Pancreas (tissue), 10 donors: ENCODE measurements around the gene KREMEN1. TPM values are rescaled to one million over a fixed set of nuclear protein-coding genes. Genes with fewer than 3 reads are reported as not detected.

Experiments used
- ATAC-seq, 4 donors: fragments of 200-7000 bp; cut with Tn5 transposase; one replicate each; pipeline versions ENCODE4 v1.8.0 to v1.9.1; 2020; ENCODE audit warnings: mild to moderate bottlenecking in 4 of 4, moderate library complexity in 4 of 4
- DNase-seq, 6 donors: peaks; one replicate each; pipeline ENCODE4 v3.0.0-alpha.2; 2020
- FAIRE-seq: peaks from 2 replicates; lab custom pipeline; 2012; peaks lifted over from hg19 to GRCh38; lab: Jason Lieb, UNC
- H3K27ac ChIP-seq, 4 donors: fragments of 200-600 bp; sonication (generic); 1 replicate in 3 of 4; 2 replicates in 1 of 4; pipeline versions ENCODE4 v1.5.0 to v1.8.0; 2020
- H3K27me3 ChIP-seq, 4 donors: fragments of 200-600 bp; one replicate each; pipeline ENCODE4 v1.8.0; 2021
- H3K36me3 ChIP-seq, 3 donors: fragments of 200-600 bp; sonication (generic) in 1 of 3; one replicate each; pipeline versions ENCODE4 v1.5.0 to v1.8.0; 2020 to 2021
- H3K4me1 ChIP-seq, 3 donors: fragments of 200-600 bp; one replicate each; pipeline ENCODE4 v1.8.0; 2021
- H3K4me3 ChIP-seq, 4 donors: fragments of 200-600 bp; sonication (generic) in 2 of 4; one replicate each; pipeline versions ENCODE4 v1.5.0 to v1.8.0; 2020 to 2021
- H3K9me3 ChIP-seq, 4 donors: fragments of 200-600 bp; one replicate each; pipeline ENCODE4 v1.8.0; 2021
- WGBS, 2 donors: extraction: QIAGEN DNeasy Blood & Tissue Kit; methylation state at CpG; one replicate each; pipeline ENCODE4 v1.1.7; 2013; 5-methylcytosine and 5-hydroxymethylcytosine counted together
- intact Hi-C, 3 donors: fragments of 100-400 bp; cut with DNase I; formaldehyde crosslinking; loops; one replicate each; pipeline versions ENCODE4 v1.11.1 to v1.14.2; 2022
- polyA plus RNA-seq, 2 donors: library from polyadenylated mRNA; stranded (reverse); fragments of 200-250 nt; gene quantifications; one replicate each; pipeline ENCODE4 v1.2.3, GENCODE V29; 2013
- total RNA-seq, 6 donors: library from RNA; stranded (reverse); fragmentation: NEBNext Ultra II Directional in 4 of 6; extraction: Animal tissue kit (Norgen Biotek cat#: 25700) in 4 of 6; gene quantifications; one replicate each; pipeline versions ENCODE4 v1.2.1 to v1.2.4, GENCODE V29; 2021 to 2023
- TF ChIP-seq, protein P1 (sequence below), 4 donors: fragments of 200-600 bp; sonication (generic) in 3 of 4; IDR thresholded peaks; one replicate each; pipeline versions ENCODE4 v1.5.0 to v1.8.0; 2021; ENCODE audit warnings: antibody characterized with exemption in 4 of 4
- donor health status: healthy with polysubstance abuse.
- donor health status: DM: no; HTN: no; CAD: no; lungs with moderate emphysema.
- donor health status: DM: no; HTN: no; CAD: no.
- donor health status: control.
- donor health status: control.
- donor health status: Bipolar disorder and iron deficiency.
- donor health status: DM: yes; HTN: yes; CAD: no.
- donor health status: DM: no; HTN: no; CAD: no.
- donor health status: DM: no; HTN: no; CAD: no.
- donor health status: DM: yes; HTN: yes; CAD: no.

The KREMEN1 gene
- total and polyA plus RNA-seq, 8 donors = 3.3 to 8.7 (median 4.5) TPM

DNA sequence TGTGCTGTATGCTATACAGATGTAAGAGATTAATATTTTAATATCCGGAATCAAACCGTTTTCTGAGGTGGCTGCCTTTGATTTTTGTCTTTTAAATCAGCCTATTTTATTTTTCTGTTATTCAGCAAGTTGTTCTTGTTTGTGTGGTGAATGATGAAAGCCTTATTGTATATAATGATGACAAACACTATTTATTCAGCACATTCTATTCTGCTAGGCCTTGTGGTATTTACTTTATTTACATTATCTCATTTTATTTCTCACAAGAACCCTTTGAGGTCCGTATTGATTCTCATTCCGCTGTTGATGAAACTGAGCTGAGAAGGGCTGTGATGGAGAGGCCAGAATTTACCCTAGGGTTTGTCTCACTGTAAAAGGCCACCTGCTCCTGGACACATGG, 40.5 kb downstream of the KREMEN1 start:
- DNase-seq = no peak
- no peaks in the 10 kb centered on the region for H3K9me3 ChIP-seq
- FAIRE-seq = no peak
- no peaks in the 10 kb centered on the region for H3K27me3 ChIP-seq
- H3K27ac ChIP-seq = no peak overlapping the region
- WGBS, 2 donors = 77 to 88% methylated on average over 4 of the region's 4 CpGs
- no peak for ATAC-seq
- TF ChIP-seq, protein P1, sequence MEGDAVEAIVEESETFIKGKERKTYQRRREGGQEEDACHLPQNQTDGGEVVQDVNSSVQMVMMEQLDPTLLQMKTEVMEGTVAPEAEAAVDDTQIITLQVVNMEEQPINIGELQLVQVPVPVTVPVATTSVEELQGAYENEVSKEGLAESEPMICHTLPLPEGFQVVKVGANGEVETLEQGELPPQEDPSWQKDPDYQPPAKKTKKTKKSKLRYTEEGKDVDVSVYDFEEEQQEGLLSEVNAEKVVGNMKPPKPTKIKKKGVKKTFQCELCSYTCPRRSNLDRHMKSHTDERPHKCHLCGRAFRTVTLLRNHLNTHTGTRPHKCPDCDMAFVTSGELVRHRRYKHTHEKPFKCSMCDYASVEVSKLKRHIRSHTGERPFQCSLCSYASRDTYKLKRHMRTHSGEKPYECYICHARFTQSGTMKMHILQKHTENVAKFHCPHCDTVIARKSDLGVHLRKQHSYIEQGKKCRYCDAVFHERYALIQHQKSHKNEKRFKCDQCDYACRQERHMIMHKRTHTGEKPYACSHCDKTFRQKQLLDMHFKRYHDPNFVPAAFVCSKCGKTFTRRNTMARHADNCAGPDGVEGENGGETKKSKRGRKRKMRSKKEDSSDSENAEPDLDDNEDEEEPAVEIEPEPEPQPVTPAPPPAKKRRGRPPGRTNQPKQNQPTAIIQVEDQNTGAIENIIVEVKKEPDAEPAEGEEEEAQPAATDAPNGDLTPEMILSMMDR (IDR thresholded peaks at IDR 0.05) = no peak
- H3K36me3 ChIP-seq = no peaks in the 10 kb centered on the region
- no peaks in the 10 kb centered on the region for H3K4me1 ChIP-seq
- intact Hi-C loops = no loop called here
- no peak overlapping the region for H3K4me3 ChIP-seq

DNA sequence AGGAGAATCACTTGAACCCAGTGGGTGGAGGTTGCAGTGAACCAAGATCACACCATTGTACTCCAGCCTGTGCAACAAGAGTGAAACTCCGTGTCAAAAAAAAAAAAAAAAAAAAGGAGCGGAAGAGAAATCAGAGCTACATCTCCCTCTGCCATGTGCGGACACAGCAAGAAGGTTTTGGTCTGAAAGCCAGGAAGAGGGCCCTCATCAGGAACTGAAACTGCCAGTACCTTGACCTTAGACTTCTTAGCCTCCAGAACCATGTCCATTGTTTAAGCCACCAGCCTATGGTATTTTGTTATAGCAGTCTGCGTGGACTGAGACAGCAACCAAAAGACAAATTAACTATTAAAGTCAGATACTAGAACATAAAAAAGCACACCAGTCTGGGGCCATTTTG, 41.6 kb downstream of the KREMEN1 start:
- no peak for DNase-seq
- no peak for ATAC-seq
- no peaks in the 10 kb centered on the region for H3K27me3 ChIP-seq

DNA sequence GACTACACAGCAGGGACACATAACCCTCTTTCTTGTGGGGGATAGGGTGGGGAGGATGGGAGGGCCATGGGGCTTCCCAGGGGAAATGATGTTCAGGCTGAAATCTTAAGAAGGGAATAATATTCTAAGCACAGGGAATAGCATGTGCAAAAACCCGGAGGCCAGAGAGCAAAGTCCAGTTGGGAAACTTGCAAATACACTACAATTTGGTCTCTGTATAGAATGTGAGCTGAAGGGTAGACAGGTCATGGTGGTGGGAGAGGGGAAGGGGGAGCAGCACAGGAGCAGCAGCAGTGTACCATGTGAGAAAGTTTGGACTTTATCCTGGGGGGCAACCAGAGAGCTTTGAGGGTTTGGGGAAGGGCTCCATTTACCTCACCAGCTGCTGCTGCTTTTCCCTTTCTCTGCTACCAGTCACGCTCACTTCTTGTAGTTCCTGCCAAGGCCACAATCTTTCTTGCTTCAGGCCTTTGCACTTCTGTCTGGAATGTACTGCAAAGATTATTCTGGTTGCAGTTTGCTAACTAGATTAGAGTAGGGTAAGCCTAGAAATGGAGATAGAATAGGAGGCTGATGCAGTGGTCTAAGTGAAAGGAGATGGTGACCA, 43.0 kb downstream of the KREMEN1 start:
- WGBS, 2 donors = 42 to 46% methylated on average over 2 of the region's 2 CpGs
- intact Hi-C loops = no loop called here
- H3K4me1 ChIP-seq = no peaks in the 10 kb centered on the region
- TF ChIP-seq, protein P1 (IDR thresholded peaks at IDR 0.05) = no peak
- H3K9me3 ChIP-seq = no peaks in the 10 kb centered on the region
- no peaks in the 10 kb centered on the region for H3K36me3 ChIP-seq
- no peaks in the 10 kb centered on the region for H3K27me3 ChIP-seq
- DNase-seq (no peak), FAIRE-seq (no peak), ATAC-seq (peak in 1 of 4 donors; percentile 22)
- no peak overlapping the region for H3K27ac ChIP-seq
- no peak overlapping the region for H3K4me3 ChIP-seq

More for the DNA sequence above, 41.6 kb downstream of the KREMEN1 start:
- no peak overlapping the region for H3K4me3 ChIP-seq
- intact Hi-C loops = no loop called here
- TF ChIP-seq, protein P1 (IDR thresholded peaks at IDR 0.05) = no peak
- no peaks in the 10 kb centered on the region for H3K9me3 ChIP-seq
- 88 to 100% methylated on average over 2 to 4 of the region's 4 CpGs for WGBS, 2 donors
- no peaks in the 10 kb centered on the region for H3K36me3 ChIP-seq
- no peak for FAIRE-seq
- no peak overlapping the region for H3K27ac ChIP-seq
- no peaks in the 10 kb centered on the region for H3K4me1 ChIP-seq

GRCh38 chr22:29116397-29117123, 43.7 kb downstream of the KREMEN1 start:
- intact Hi-C loops = no loop called here

More at GRCh38 chr22:29116397-29117123, 43.7 kb downstream of the KREMEN1 start:
- 96 to 97% methylated on average over 3 of the region's 3 CpGs for WGBS, 2 donors
- no peaks in the 10 kb centered on the region for H3K27me3 ChIP-seq
- no peak for FAIRE-seq
- no peak for DNase-seq
- no peak for ATAC-seq
- no peaks in the 10 kb centered on the region for H3K4me1 ChIP-seq
- TF ChIP-seq, protein P1 (IDR thresholded peaks at IDR 0.05) = no peak
- H3K9me3 ChIP-seq = no peaks in the 10 kb centered on the region
- no peak overlapping the region for H3K27ac ChIP-seq
- H3K36me3 ChIP-seq = no peaks in the 10 kb centered on the region
- no peak overlapping the region for H3K4me3 ChIP-seq
